Measurements from ENCODE around the gene SPRYD7. TPM values are rescaled to one million over a fixed set of nuclear protein-coding genes. Genes with fewer than 3 reads are reported as not detected.

Gene SPRYD7
- total RNA-seq, 2 donors from 2014 or later = 4.9 to 5.9 TPM

DNA sequence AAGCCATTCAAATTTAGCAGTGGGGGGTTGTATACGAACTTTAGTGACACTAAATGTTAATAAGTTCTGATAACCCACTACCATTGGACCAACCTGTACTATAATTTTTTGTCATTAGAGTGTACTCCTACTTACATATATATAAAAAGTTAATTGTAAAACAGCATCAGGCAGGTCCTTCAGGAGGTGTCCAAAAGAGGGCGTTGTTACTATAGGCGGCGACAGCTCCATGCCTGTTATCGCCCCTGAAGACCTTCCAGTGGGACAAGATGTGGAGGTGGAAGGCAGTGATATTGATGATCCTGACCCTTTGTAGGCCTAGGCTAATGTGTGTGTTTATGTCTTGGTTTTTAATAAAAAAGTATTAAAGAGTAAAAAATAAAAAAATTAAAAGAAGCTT, 27.5 kb downstream of the SPRYD7 start:
- H3K27ac ChIP-seq = no peak overlapping the region
- ATAC-seq (no peak), DNase-seq (no peak)
- no peaks in the 10 kb centered on the region for H3K9me3 ChIP-seq
- TF ChIP-seq POLR2A (IDR thresholded peaks at IDR 0.05) = no peak
- TF ChIP-seq, protein P1, sequence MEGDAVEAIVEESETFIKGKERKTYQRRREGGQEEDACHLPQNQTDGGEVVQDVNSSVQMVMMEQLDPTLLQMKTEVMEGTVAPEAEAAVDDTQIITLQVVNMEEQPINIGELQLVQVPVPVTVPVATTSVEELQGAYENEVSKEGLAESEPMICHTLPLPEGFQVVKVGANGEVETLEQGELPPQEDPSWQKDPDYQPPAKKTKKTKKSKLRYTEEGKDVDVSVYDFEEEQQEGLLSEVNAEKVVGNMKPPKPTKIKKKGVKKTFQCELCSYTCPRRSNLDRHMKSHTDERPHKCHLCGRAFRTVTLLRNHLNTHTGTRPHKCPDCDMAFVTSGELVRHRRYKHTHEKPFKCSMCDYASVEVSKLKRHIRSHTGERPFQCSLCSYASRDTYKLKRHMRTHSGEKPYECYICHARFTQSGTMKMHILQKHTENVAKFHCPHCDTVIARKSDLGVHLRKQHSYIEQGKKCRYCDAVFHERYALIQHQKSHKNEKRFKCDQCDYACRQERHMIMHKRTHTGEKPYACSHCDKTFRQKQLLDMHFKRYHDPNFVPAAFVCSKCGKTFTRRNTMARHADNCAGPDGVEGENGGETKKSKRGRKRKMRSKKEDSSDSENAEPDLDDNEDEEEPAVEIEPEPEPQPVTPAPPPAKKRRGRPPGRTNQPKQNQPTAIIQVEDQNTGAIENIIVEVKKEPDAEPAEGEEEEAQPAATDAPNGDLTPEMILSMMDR (IDR thresholded peaks at IDR 0.05) = no peak
- no peaks in the 10 kb centered on the region for H3K36me3 ChIP-seq (replicated peaks in 1 of 2; ENCODE audit: insufficient read depth in 1 of 2, low read depth in 2 of 2)
- no peaks in the 10 kb centered on the region for H3K4me1 ChIP-seq
- H3K4me3 ChIP-seq = no peak overlapping the region
- intact Hi-C loops (cut with DNase I) = no loop called here
- 53 to 77% methylated on average over 5 of the region's 5 CpGs for WGBS, 2 donors
- no peaks in the 10 kb centered on the region for H3K27me3 ChIP-seq

DNA sequence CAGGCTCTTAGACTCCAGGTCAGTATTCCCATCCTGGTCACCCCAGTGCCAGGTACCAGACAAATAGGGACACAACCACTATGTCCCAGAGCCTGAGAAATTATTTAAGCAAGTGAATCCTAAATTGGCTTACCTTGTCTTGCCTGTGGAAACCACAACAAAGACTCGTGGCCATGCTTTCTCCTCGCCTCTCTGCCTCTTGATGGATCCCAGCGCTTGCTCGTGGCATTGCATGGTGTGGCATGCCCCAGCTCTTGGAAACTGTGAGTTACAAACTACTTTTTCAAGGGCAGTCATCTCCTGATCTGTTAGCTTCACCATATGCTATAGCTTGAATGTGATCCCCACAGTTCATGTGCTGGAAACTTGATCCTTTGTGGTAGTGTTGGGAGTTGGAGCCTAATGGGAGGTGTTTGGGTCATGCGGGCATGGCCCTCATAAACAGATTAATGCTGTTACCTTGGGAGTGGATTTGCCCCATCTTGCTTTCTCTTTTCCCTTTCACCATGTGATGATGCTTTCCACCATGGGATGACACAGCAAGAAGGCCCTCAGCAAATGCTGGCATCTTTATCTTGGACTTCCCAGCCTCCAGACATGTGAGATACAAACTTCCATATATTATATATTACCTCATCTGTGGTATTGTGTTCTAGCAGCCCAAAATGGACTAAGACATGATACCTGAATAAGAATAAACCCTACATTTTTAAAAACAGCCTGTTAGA, 31.2 kb downstream of the SPRYD7 start:
- DNase-seq (no peak), ATAC-seq (no peak)
- no peaks in the 10 kb centered on the region for H3K4me1 ChIP-seq
- H3K27ac ChIP-seq = no peak overlapping the region
- 77 to 85% methylated on average over 5 of the region's 5 CpGs for WGBS, 2 donors
- intact Hi-C loops (cut with DNase I) = no loop called here
- no peaks in the 10 kb centered on the region for H3K9me3 ChIP-seq
- no peak for TF ChIP-seq POLR2A (IDR thresholded peaks at IDR 0.05)
- TF ChIP-seq, protein P1 (IDR thresholded peaks at IDR 0.05) = no peak
- H3K36me3 ChIP-seq (replicated peaks in 1 of 2; ENCODE audit: insufficient read depth in 1 of 2, low read depth in 2 of 2) = no peaks in the 10 kb centered on the region
- no peaks in the 10 kb centered on the region for H3K27me3 ChIP-seq
- H3K4me3 ChIP-seq = no peak overlapping the region

DNA sequence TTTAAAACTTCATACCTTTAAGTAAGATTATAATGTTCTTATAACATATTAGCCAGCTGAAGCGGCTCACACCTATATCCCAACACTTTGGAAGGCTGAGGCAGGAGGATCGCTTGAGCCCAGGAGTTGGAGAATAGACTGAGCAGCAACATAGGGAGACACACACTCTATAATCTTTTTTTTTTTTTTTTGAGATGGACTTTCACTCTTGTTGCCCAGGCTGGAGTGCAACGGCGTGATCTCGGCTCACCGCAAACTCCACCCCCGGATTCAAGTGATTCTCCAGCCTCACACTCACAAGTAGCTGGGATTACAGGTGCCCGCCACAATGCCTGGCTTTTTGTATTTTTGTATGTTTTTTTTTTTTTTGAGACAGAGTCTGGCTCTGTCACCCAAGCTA, 37.3 kb downstream of the SPRYD7 start:
- no peaks in the 10 kb centered on the region for H3K36me3 ChIP-seq (replicated peaks in 1 of 2; ENCODE audit: insufficient read depth in 1 of 2, low read depth in 2 of 2)
- H3K4me3 ChIP-seq = no peak overlapping the region
- no peaks in the 10 kb centered on the region for H3K4me1 ChIP-seq
- H3K9me3 ChIP-seq = no peaks in the 10 kb centered on the region
- H3K27me3 ChIP-seq = no peaks in the 10 kb centered on the region
- intact Hi-C loops (cut with DNase I) = no loop called here
- H3K27ac ChIP-seq = no peak overlapping the region
- ATAC-seq (no peak), DNase-seq (no peak)
- TF ChIP-seq POLR2A (IDR thresholded peaks at IDR 0.05) = no peak
- TF ChIP-seq, protein P1 (IDR thresholded peaks at IDR 0.05) = no peak
- WGBS, 2 donors = 84 to 90% methylated on average over 8 of the region's 8 CpGs

DNA sequence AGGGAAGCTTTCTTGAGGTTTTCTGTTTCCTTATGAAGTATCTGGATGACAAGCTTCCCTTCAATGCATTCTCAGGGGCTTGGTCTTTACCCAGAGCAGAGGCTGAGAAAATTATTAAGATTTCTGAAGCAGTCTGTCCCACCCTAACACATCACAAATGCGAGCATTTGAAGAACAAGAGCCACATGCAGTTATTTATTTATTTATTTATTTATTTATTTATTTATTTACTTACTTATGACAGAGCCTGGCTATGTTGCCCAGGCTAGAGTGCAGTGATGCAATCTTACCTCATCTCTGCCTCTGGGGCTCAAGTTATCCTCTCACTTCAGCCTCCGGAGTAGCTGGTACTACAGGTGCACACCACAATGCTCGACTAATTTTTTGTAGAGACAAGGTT, 38.4 kb downstream of the SPRYD7 start:
- Histone ChIP-seq H3K4me3 (no peak overlapping the region), H3K27ac (no peak overlapping the region), H3K27me3 (no peaks in the 10 kb centered on the region), H3K4me1 (no peaks in the 10 kb centered on the region), H3K9me3 (no peaks in the 10 kb centered on the region), H3K36me3 (replicated peaks in 1 of 2; ENCODE audit: insufficient read depth in 1 of 2, low read depth in 2 of 2) (no peaks in the 10 kb centered on the region)
- ATAC-seq (no peak), DNase-seq (no peak)
- 66 to 77% methylated on average over 3 of the region's 3 CpGs for WGBS, 2 donors
- TF ChIP-seq, protein P1 (IDR thresholded peaks at IDR 0.05) = no peak
- no peak for TF ChIP-seq POLR2A (IDR thresholded peaks at IDR 0.05)
- intact Hi-C loops (cut with DNase I) = no loop called here

DNA sequence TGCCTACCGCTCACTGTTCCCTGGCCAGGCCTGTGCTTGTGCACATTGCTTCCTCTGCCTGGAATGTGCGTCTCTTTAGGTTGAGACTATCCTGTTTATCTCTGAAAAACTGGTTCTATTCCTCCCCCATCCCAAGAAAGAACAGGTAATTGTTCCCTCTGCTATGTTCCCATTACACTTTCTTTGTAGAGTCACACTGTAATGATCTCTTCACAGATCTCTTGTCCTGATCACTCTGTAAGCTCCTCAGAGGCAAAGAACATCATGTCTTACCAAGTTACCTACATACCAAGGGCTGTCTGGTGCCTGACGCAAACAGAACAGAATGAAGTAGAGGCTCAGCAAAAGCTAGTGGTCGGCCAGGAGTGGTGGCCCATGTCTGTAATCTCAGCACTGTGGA, 40.3 kb downstream of the SPRYD7 start:
- no peaks in the 10 kb centered on the region for H3K9me3 ChIP-seq
- no peak overlapping the region for H3K4me3 ChIP-seq
- no peaks in the 10 kb centered on the region for H3K27me3 ChIP-seq
- 90 to 97% methylated on average over 4 of the region's 4 CpGs for WGBS, 2 donors
- no peak for DNase-seq
- no peak overlapping the region for H3K27ac ChIP-seq
- intact Hi-C loops (cut with DNase I) = no loop called here
- H3K36me3 ChIP-seq (replicated peaks in 1 of 2; ENCODE audit: insufficient read depth in 1 of 2, low read depth in 2 of 2) = no peaks in the 10 kb centered on the region
- no peaks in the 10 kb centered on the region for H3K4me1 ChIP-seq
- no peak for TF ChIP-seq POLR2A (IDR thresholded peaks at IDR 0.05)
- TF ChIP-seq, protein P1 (IDR thresholded peaks at IDR 0.05) = no peak
- no peak for ATAC-seq
